Measurements from ENCODE around the gene EYA2.

Gene EYA2

DNA sequence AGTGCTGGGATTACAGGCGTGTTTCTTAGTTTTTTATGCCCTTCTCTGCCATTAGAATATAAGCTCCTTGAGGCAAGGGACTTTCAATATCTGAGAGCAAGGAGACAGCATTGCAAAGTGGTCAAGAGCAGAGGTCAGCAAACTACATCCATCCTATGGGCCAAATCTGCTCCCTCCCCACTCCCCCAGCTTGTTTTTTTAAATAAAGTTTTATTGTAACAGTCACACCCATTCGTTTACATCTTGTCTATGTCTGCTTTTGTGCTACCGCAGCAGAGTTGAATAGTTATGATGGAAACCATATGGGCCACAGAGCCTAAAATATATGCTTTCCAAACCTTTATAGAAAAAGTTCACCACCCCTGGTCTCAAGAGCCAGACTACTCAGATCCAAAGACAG is 227.9 kb downstream of the EYA2 start:
- DNase-seq: no peak

- DNase-seq: no peak
Measured at GRCh38 chr20:47124181-47124717, 229.6 kb downstream of the EYA2 start.

GRCh38 chr20:47125508-47125757 is 230.8 kb downstream of the EYA2 start:
- no peak for DNase-seq

DNA sequence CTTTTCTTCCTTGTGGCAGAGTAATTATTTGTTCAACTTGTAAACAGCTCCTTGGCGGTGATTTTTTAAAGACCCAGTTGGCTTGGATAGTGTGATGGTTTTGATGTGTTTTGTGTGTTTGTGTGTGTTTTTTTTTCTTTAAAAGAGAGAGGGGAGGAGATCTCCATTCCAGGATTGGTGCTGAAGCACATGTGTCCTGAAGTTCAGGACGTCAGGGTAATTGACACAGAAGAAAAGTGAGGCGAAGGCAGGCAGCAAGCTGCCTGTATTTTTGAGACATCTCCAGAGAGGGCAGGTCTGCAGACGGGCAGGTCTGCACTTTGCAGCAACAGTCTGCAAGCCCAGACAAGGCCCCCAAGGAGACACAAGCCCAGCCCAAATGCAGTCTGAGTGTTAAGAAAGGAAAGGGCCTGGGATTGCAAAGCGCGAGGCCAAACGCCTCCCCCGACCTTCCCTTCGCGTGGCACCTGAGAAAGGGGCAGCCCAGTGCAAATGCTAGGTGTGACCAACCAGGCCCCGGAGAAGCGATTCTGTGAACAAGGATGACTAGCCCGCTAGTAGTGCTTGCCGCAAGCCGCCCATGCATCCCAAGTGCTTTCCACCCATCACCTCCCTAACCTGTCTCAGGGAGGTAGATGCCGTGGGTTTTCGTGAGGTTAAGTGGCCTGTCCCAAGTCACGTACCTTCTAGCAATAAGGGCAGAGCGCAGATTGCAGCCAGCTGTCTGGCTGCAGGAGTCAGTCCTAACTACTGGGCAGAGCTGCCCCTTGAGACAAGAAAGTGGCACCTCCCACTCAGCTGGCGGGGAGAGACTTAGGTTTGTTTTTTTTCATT is 231.3 kb downstream of the EYA2 start:
- DNase-seq: no peak

GRCh38 chr20:47126709-47127108 is 232.1 kb downstream of the EYA2 start:
- no peak for DNase-seq

GRCh38 chr20:47127546-47127945 is 232.9 kb downstream of the EYA2 start:
- no peak for DNase-seq

GRCh38 chr20:47127999-47128398 is 233.4 kb downstream of the EYA2 start:
- DNase-seq: no peak

GRCh38 chr20:47129306-47129705 is 234.7 kb downstream of the EYA2 start:
- no peak for DNase-seq

- no peak for DNase-seq
Measured at GRCh38 chr20:47133809-47134456, 239.3 kb downstream of the EYA2 start.

DNA sequence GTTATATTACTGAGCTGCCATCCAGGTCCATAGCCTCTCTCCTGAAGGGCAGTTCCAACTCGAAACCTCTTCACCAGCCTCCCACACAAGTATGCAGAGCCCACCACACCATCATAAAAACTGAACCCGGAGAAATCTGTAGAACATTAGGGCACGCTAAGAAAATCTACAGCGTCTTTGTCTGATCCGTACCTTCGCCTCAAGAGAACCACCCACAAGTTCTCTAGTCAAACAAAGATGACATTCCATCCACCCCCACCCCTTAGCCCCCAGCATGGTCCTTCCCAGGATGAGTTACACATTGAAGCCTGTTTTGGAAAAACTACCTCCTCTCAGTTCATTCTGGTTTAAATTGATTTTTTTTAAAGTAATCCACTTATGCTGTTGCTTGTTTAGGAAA is 242.1 kb downstream of the EYA2 start:
- DNase-seq: no peak

DNA sequence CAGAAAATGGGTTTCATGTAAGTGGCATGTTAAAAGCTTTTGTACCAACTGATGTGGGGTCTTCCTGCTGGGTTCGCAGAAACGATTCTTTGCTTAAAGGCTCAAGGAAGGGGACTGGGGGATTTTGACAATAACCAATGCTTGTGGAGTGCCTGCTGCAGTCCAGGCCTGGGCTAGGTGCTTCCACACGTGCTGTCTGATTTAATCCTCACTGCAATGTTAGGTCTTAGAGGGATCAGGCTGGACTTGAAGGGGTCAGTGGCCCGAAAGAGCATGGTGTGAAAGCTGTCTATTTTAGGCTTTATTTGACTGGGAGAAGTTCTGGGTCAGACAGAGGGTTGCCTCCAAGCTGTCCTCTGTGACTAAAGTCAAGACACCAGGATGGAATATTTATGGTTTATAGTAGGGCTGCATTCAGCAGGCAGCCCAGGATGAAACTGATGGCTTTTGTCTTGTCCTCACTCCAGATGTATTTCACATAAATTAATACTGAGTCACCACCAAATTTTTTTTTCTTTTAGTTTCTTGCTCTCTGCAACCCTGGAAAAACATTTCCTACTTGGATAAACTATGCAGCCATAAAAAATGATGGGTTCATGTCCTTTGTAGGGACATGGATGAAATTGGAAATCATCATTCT is 242.7 kb downstream of the EYA2 start:
- no peak for DNase-seq

GRCh38 chr20:47139934-47140535 is 245.4 kb downstream of the EYA2 start:
- no peak for DNase-seq

DNA sequence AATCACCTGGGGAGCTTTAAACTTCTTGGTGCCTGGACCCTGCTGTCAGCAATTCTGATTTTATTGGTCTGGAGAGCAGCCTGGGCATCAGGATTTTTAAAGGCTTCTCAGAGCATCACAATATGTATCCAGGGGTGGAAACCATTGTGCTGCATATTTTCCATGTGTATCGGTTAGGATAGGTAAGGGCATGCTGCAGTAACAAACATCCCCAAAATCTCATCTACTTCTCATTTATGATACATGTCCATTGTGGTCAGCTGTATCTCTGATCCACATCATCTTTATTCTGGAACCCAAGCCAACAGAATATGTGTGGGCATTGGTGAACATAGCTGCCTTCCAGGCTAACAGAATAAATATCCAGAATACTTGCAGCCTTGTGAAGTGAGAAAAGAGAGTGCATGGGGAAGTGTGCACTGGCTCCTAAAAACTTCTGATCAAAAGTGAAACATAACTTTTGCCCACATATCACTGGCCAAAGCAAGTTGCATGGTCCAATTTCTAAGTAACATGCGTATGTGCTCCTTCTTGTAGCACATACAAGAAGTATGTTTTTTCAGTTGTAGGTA is 246.8 kb downstream of the EYA2 start:
- no peak for DNase-seq

DNA sequence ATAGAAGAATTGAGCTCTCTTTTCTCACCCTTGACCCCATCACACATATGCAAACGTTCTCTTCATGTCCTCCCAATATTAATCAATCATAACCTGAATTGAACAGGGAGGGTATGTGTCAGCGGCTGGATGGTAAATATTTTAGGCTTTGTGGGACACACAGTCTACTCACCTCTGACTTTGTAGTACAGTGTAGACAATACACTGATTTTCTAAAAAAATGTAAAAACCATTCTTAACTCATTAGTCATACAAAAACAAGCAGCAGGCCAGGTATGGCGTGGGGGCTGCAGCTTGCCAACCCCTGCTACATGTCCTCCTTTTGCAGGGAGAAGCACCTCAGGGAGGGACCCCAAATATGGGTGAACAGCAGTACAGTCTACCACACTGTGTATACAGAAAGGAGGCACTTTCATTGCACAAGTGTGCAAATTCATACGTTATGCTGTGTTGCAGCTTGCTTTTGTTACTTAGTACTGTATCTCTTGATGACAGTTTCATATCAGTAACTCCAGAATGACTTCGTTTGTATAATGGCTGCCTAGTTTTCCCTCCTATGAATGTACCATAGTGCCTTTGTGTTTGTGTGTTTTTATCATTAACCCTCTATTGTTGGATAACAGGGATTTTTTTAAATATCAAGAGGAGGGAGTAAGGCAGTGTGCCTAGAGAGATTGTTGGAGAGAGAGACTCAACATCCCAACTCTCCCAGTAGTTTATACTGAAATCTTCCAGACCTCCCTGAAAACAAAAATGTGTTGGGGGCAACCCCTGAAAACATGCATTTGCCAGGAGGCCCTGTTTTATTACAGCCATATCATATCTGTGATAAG is 247.5 kb downstream of the EYA2 start:
- DNase-seq: no peak

GRCh38 chr20:47142774-47143170 is 248.1 kb downstream of the EYA2 start:
- DNase-seq: no peak

GRCh38 chr20:47143657-47144056 is 249.0 kb downstream of the EYA2 start:
- no peak for DNase-seq

GRCh38 chr20:47144463-47144862 is 249.8 kb downstream of the EYA2 start:
- no peak for DNase-seq

GRCh38 chr20:47146686-47147085 is 252.0 kb downstream of the EYA2 start:
- no peak for DNase-seq

GRCh38 chr20:47148059-47148458 is 253.4 kb downstream of the EYA2 start:
- DNase-seq: no peak

GRCh38 chr20:47149939-47150338 is 255.3 kb downstream of the EYA2 start:
- DNase-seq: no peak

- peak; percentile 42 to 58 for DNase-seq
Measured at GRCh38 chr20:47150403-47151152, 255.9 kb downstream of the EYA2 start.

GRCh38 chr20:47152068-47152467 is 257.4 kb downstream of the EYA2 start:
- no peak for DNase-seq

All from NCI-H1930 (cell line).